Colon (tissue), 2 donors: ENCODE results near the gene GABPB2.

Experiments used
- FAIRE-seq: peaks from 2 replicates; lab custom pipeline; 2012; peaks lifted over from hg19 to GRCh38; lab: Jason Lieb, UNC
- donor health status: control.
- donor health status: control.

The GABPB2 gene

GRCh38 chr1:151165281-151165737, 94.7 kb downstream of the GABPB2 start:
- no peak for FAIRE-seq

- FAIRE-seq, result peak; percentile 79
Measured at GRCh38 chr1:151165738-151166504, 95.4 kb downstream of the GABPB2 start, which contains the start of the genes LYSMD1 and SCNM1. TSS of gene LYSMD1 (minus strand) at chr1:151165902. CDS start at chr1:151165258, 644 bp downstream. TSS of gene SCNM1 (plus strand) at chr1:151166144. CDS start at chr1:151166153, 9 bp downstream.

- no peak for FAIRE-seq
Measured at GRCh38 chr1:151166505-151166956, 96.0 kb downstream of the GABPB2 start.

- FAIRE-seq, result no peak
Measured at GRCh38 chr1:151167116-151167515, 96.6 kb downstream of the GABPB2 start.

- no peak for FAIRE-seq
Measured at GRCh38 chr1:151171190-151171589, 100.6 kb downstream of the GABPB2 start.
